Fibroblast of the conjunctiva (primary cell): ENCODE measurements around the gene LY6G6C.

Source experiments
- DNase-seq: peaks from one replicate; pipeline ENCODE4 v3.0.0-alpha.2; 2010; ENCODE audit warnings: low read depth

LY6G6C gene

DNA sequence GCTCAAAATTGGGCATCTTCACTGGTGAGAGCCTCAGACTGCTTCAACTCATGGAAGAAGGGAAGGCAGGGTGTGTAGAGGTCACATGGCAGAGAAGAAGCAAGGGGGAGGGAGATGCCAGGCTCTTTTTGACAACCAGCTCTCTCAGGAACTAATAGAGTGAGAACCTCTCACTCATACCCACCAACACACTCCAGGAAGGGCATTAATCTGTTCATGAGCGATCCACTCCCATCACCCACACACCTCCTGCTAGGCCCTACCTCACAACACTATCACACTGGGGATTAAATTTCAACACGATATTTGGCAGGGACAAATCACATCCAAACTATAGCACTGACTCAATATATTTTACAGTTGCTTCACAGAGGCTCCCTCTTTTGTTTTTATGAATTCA, 20.3 kb upstream of the LY6G6C start:
- no peak for DNase-seq

DNA sequence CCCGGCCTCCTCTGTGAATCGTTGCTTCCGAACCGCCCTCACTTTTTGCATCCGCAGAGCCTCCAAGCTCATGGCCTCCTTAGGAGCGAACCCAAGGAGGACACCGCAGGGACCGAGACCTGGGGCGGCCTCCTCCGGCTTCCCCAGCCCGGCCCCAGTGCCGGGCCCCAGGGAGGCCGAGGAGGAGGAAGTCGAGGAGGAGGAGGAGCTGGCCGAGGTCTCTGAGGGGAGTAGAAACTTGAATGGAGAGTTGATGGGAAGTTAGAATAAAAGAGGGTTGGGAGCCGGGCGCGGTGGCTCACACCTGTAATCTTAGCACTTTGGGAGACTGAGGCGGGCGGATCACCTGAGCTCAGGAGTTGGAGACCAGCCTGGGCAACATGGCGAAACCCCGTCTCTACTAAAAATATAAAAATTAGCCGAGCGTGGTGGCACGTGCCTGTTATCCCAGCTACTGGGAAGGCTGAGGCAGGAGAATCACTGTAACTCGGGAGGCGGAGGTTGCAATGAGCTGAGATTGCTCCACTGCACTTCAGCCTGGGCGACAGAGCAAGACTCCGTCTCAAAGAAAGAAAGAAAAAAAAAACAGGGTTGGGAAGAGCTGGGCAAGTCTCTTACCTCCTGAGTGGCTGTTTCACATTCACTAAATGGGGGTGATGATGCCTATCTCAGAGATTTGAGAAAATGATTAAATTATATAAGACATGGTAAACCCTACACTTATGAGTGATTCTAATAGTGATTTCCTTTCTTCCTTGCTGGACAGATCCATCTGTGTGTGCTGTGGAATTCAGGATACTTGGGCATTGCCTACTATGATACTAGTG, 19.1 kb upstream of the LY6G6C start:
- DNase-seq = no peak

DNA sequence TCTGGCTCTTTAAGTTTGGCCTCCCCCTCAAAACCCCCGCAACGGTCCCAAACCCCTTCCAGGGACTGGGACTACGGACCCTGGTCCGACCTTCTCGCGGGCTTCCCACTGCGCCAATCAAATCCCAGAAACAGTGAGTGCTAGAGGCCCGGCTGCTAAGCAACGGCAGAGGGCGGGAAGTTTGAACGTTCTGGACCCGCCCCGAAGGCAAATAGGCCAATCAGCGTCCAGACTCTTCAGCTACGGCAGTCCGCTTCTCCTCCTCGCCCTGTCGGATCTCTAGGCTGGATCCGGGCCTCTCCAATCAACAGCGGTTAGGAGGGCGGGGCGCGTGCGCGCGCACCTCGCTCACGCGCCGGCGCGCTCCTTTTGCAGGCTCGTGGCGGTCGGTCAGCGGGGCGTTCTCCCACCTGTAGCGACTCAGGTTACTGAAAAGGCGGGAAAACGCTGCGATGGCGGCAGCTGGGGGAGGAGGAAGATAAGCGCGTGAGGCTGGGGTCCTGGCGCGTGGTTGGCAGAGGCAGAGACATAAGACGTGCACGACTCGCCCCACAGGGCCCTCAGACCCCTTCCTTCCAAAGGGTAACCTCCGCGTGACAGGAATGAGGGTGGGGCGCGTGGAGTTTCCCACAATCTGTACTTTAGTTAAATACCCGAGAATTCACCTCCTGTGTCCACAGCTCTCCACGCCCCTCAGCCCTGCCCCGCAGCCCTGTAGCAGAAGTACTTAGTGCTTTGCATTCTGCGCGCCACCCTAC, 18.3 kb upstream of the LY6G6C start, which contains the start of gene MSH5:
TSS of gene MSH5 (plus strand) at position 367 of the 758 bp plus-strand sequence. CDS start 462 bp downstream, outside the sequence.
- peak; percentile 99 for DNase-seq

DNA sequence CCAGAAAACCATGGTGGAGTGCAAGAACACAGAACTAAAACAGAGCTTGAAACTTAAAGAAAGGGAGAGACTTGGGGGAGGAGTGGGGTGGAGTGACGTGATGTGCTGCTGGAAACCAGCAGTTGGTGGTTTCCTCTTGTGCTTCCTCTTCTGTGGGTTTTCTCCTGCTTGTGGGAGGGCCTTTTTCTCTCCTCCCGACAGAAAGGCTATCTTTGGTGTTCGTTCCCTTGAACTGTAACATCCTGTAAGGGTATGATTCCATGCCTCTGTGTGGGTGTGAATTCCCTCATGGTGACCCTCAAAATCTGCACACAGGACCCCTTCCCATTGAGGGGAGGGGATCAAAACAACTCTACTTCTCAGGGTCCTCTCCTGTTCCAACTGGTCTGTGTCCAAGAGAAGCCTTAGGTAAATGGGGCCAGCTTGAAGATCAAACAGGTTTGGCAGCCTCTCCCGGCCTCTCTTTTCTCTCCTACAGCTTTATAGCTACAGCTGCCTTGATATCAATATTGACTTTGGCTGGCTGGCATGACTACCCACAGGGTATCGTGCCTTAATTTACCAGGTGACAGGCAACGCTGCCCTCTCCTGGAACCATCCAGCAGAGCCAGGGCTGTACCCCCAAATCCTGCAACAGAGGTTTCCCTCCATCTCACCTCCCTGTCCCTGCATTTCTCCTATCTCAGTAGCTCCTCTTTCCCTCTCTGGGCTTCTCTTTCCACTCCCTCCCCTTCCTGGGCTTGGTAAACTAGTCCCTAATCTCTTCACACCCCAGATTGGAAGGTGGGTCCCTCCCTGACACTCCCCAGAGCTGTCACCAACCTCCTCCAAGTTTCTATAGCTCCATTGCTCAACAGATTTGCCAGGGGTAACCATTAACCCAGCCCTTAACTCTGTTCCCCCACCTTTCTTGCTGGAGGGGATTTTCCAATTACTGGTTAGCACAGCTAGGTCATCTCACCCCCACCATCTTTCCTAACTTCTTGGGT, 16.7 kb upstream of the LY6G6C start:
- peak; percentile 80 for DNase-seq

DNA sequence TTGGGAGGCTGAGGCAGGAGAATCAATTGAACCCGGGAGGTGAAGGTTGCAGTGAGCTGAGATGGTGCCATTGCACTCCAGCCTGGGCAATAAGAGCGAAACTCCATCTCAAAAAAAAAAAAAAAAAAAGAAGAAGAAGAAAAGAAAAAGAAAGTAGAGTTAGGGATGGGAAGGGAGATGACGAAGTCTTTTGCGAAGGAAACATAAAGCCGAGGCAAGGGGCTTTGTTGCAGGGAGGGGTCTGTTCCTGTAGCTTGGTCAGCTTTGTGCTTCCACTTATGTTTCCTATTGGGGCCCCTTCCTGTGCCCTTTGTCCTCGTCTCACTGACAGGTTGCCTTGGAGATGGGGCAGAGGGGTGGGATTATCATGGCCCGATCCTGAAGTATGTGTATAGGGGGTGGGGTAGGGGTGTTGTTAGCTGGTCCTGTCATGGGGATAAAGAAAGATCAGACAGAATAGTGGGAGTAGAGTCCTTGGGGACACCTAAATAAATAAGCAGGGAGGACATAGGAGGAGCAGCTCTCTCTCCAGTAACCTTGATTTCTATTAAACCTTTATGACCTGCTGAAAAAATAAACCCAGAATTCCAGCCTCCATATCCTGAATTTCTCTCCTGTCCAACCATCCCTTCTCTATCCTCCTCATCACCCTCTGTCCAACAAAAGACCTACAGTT, 15.9 kb upstream of the LY6G6C start:
- DNase-seq = no peak

DNA sequence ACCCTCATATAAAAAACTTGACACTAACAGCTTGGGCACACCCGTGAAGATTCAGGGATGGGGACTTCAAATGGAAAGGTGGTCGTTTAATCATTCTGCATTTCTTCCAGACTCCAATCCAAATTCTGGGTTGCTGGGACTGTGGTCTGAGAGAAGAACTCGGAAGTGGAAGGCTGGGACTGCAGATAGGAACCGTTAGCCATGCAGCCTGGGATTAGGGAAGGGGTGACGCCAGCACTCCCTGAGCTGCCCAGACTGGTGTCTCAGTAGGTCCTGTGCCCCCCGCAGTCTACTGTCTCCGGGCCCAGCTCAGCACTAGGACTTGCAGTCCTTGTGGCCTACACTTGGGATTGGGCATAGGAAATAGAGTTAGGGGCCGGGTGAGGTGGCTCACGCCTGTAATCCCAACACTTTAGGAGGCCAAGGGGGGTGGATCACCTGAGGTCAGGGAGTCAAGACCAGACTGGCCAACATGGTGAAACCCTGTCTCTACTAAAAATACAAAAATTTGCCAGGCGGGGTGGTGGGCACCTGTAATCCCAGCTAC, 15.3 kb upstream of the LY6G6C start:
- no peak for DNase-seq

DNA sequence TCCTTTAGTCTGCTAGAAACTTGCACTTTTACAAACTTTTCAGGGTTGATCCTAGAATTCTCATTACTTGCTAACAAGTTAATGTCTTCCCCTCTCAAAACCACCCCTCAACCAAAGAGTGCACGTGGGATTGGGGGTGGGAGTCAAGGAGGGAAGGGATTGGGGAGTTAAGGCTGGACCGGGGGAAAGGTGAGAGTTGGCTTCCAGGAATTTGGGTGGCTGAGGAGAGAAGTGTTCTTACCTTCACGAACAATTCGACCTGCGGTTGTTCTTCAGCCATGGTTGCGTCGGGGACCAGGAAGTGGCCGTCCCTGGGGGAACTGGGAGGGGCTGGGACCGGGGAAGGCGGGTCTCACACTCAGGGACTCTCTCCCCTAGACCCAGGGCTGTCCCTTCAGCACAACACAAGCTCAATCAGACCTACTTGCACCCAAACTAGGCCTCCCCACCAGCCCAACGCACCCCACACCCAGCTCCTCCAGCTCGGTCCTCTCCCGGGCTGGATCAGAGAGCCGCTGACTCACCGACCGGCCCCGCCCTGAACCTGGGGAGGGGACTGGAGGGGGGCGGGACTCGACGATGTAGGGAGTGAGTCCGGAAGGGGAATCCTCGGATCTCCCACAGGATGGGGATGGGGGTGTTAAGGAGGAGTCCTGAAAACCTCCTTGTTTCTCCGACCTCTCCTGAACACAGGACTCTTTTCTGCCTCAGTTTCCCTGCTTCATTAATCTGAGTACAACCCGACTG, 14.6 kb upstream of the LY6G6C start, which contains the start of gene CLIC1:
TSS of gene CLIC1 (minus strand) at position 510 of the 747 bp plus-strand sequence. CDS start at position 280, 230 bp downstream.
- peak; percentile 72 for DNase-seq

DNA sequence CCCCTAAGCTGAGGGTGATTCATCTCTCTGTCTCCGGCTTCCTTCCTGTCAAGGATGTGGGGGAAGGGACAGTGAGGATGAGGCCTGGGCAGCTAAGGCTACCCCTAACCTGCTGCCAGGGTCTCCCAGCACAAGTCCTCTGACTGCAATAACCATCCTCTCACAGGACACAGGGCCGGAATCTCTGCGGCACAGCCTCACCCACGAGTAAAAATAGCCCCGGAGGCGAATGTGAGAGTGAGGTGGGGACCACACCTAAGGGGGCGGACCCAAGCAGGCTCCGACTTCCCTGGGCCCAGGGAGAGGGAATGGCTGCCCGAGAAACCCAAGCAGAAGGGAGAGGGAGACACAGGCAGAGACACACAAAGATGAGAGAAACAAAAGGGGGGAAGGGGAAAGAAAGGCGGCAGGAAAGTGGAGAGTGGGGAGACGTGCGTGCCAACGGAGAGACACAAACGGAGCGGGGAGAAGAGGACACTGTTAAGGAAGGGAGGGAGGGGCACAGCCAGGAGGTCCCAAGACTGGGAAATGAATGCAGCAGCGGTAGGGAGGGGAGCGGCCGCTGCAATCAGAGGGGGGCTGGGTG, 13.4 kb upstream of the LY6G6C start:
- DNase-seq = no peak

DNA sequence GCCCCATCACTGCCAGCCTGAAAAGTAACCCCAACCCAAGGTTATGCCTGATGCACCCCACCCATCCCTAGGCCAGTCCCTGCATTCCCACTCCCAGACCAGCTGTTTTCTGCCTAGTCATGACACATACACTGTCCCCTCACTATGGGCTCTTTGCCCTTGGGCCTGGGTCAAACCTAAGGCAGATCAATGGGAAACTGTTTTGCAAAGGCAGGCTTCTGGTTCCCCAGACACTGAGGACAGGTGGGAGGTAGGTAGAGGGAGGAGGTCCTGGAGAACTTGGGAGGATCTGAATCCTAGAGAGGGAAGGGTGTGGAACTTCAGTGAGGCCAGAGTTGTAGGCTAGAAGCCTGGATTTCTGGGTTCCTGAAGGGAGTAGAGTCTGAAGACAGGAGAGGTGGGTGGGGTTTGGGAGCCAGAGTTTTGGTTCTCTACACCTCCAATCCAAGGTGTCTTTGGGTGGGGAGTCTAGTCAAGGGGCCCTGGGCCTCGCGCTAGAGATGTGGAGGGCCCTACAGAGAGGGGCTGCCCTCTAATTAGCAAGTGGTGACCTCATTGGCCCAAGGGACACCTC, 12.8 kb upstream of the LY6G6C start:
- no peak for DNase-seq

DNA sequence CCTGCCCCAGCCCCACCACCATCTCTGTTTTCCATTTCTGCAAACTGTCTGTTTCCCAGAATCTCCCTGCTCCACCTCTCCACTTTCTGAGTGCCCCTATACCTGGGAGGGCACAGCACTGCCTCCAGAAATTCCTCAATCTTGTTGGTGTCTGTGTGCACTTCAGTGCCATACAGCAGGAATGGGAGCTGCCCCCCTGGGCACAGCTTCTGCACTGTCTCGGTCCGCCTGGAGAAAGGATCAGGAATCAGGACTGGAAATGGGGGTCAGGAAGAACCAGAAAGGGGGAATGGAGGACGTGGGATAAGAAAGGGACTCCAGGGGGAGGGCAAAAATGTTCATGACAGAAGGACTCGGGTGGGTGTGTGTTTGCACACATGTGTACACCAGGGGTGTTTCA, 12.2 kb upstream of the LY6G6C start:
- DNase-seq = no peak

DNA sequence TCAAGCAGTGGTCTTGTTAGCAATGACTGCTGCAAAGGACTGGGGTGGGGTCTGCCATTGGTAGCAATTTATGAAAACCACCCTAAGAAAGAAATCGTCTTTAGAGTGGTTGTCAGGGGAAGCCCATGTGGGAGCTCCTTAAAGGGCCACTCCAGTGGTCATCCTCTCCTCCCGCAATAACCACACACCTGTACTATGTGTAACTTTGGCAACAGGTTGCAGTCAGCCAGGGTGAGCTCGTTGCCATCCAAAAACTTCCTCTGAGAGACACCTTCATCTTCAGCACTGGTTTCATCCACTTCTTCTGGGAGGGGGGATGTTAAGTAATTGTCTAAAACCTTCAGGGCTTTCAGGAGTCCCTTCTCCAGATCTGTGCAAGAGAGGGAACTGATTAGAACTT, 10.5 kb upstream of the LY6G6C start:
- DNase-seq = no peak

DNA sequence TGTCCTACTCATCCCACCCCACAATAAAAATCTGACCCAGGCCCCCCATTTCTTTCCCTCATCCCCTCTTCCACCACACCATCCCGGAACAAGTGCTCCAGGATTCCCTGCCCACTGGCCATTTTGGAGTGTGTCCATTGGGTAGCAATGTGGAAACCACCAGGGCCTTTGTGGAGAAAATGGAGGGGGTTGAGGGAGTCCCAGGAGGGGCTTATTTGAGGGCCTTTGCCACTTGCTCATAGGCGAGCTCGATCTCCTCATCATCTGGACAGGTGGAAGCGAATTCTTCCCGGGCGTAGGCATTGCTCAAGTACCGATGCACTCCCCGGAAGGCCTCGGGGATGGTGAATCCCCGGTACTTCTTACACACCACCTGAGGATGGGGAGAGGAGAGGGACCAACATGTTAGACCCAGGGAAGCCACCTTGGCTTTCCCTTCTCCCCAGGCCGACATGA, 9.1 kb upstream of the LY6G6C start:
- DNase-seq = no peak

DNA sequence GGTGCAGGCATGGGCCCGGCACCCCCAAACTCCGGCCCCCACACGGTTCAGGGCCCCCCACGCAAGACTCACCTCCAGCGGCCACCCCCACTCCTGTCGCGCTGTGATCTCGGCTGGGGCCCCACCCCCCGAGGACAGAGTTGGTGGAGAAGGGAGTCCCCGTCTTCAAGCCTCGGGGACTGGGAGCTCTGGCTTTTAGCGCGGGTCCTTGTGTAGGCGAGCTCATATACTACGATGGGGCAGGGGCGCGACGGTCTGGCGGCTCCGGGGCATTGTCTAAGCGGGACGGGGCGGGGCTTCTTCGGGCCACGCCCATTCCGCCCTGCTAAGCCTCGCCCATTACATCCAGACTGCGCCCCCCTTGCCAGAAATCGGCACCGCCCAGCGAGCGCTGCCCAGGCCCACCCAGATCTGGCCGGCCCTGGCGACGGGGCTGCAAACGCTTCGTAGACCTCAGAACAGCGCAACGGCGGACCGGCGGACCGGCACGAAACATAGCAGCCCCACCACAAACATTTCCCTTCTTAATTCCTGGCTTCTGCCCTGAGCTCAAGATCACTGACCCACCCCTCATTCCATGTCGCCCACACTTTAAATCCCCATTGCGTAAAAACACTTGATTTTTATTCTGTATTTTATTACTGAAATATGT, 8.6 kb upstream of the LY6G6C start:
- DNase-seq = peak; percentile 93

DNA sequence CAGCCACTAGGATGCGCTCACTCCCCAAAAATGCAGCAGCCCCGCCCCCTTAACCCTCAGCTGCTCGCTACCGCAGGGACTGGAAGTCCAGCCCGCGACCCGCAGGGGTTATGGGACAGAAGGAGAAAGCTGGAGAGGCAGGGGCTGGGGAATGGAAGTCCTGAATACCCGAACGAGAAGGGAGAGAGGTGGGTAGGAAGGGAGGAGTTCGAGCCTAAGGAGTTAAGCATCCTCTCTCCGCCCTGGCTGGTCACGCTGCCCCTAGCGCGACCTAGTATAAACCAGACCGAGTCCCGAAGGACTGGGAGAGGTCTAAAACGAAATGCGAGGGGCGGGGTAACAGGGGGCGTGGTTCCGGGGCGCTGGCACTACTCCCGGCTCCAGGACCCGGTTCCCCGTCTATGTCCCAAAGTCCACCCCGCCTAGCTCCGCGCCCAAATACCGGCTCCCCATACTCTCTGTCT, 8.0 kb upstream of the LY6G6C start:
- peak; percentile 89 for DNase-seq

DNA sequence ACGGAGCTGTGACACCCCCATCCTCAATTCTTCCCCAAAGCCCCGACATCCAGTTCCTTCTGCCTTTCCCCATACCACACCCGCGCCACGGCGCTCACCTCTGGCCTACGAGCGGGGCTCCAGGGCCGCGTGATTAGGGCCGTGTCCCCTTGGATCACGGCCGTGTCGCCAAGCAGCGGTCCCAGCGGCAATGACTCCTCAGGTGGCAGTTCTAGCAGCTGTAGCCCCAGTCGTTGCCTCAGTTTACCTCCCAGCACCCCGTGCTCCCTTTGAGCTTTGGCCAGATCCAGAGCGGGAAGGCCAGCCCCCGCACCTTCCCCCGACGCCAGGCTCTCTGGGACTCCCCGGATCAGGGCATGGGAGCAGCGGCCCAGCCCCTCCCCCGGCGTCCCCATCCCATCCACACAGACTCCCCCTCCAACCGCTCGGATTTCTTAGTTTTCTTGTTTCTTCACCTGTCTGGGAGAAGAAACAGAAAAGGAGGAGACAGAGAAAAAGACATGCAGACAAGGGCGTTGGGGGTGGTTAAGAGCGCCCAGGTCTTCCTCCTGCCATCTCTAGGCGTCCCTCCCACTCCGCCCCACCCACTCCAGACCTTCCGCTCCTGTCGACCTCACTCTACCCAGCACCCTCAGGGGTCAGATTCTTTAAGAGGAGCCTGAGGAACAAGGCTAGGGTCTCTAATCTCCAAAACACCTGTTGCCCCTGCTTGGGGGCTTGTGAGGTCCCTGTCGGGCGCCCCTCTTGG, 7.4 kb upstream of the LY6G6C start, which contains the start of gene DDAH2:
TSS of gene DDAH2 (minus strand) at position 533 of the 748 bp plus-strand sequence. CDS start at position 395, 138 bp downstream.
- no peak for DNase-seq

DNA sequence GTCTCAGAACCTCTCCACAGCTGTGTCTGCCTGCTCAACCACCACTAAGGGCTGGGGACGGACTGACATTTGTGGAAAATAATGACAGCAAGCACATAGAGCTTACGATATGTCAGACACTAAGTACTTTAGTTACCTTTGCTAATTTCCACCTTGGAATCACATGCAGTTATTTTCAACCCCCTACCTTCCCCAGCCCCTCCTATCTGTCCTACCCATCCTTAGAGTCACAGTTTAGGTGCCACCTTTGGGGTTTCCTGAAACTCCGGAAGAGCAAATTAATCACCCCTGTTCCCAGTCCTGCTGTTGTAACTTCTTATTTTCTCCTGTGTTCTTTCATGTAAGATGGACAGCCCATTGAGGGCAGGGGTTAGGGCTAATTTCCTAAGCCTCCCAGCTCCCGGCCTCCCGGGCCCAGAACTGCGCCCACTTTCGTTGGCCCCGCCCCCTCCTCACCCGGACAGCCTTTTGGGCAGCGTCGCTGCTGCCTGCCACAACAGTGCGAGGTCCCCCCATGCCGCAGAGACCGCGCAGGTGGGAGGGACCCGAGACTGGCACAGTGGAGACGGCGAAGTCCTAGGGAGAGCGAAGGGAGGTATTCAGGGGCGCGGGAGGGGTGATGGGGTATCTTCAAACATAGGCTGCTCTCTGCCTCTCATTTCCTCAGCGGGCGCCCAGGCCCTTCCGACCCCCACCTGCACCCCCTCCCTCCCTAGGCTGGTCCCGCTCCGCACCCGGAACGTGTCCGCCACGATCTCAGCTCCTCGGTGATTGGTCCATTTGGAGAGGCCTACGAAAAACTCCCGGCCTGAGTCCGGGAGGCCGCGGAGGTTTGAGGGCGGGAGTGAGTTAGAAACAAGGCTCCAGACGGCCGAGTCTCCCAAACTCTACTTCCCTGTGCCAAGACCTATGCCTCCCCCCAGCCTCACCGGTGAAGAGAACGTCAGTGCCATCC, 6.4 kb upstream of the LY6G6C start:
- no peak for DNase-seq
